GM19438 (cell line): ENCODE results near the gene ZNF766.
A peak's percentile ranks its signal among the peaks of the same experiment; 100 is the strongest.
"Not testable (repeated sequence)": the region's sequence is repeated elsewhere in the genome, so short reads cannot be mapped to it uniquely, and the experiment has no call there.

Source experiments
- ATAC-seq: cut with Tn5 transposase; IDR thresholded peaks from one replicate; pipeline ENCODE4 v1.9.1; 2021; ENCODE audit warnings: low read depth; ENCODE audit not compliant: unreplicated experiment

Gene ZNF766

GRCh38 chr19:52269338-52270261 is at the start of gene ZNF766:
ZNF766 (plus strand) TSS chr19:52269587; CDS start chr19:52269614, 27 bp downstream.
- peak; percentile 88 for ATAC-seq

- no peak for ATAC-seq
Observed at GRCh38 chr19:52219611-52220010, 49.8 kb upstream of the ZNF766 start.

DNA sequence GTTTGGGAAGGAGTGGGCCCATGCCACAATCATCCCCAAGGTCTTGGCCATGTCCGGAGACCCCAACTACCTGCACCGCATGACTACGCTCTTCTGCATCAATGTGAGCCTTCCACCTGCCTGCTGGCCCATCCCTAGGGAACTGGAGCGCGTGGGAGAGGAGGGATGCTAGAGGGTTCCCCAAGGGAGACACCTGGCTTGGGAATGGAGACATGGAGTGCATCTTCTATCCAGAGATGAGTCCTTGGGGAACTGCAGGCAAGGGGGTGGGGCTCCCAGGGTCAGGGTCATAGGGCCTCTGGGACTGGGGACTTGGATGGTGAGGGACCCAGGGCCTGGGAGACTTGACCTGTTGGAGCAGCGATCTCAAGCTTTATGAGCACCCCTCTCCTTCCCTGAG is 48.4 kb upstream of the ZNF766 start:
- no peak for ATAC-seq

DNA sequence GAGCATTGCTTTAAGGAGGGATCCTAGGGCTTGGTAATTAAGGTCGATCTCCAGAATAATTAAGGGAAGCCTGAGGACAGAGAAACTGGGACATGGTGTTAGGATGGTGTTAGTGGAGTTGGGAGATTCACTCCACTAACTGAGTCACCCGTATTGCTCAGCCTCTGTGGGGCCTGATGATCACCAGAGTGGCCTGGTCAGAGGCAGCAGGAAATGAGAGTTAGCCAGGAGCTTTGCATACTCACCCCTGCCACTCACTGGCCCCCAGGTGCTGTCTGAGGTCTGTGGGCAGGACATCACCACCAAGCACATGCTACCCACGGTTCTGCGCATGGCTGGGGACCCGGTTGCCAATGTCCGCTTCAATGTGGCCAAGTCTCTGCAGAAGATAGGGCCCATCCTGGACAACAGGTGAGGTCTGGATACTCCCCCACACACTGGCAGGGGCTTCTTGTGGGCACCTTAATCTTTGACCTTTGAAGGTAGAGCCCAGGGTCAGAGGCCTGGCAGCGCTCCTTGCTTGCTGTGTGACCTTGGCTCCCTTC is 47.5 kb upstream of the ZNF766 start:
- ATAC-seq: no peak

DNA sequence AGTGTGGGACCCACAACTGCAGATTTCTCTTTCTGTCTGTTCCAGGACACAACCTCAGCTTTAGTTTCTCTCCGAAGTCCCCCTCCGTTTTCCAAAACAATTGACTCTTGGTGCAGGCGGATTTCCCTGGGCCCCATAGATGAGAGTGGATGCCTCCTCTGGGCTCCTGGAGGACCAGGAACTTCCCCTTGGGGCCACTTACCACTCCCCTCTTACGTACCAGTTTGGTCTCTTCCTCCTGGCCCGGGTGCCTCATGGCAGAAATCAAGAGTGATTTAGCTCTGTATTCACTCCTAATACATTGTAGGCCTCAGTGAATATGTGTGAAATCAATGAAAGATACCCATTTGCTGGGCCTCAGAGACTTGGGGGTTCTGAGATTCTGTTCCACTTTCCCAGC is 45.2 kb upstream of the ZNF766 start:
- no peak for ATAC-seq

DNA sequence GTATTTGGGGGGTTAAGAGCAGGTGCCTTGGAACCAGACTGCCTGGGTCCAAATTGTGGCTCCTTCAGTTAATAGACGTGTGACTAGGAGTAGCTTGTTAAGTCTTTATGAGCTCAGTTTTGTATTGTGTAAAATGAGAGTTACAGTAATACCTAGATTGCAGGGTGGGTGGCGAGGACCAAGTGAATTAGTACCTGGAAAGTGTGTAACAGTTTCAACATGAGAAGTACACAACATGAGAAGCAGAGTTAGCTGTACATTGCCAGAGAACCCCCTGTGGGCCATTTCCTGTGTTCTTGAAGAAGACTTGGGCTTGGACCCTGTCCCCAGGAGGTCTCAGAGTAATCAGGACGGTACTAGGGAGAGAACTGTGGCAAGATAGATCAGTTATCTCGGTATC is 42.7 kb upstream of the ZNF766 start:
- no peak for ATAC-seq

- no peak for ATAC-seq
Observed at GRCh38 chr19:52227196-52227940, 42.0 kb upstream of the ZNF766 start.

- ATAC-seq: no peak
Observed at GRCh38 chr19:52227980-52228379, 41.4 kb upstream of the ZNF766 start.

- no peak for ATAC-seq
Observed at GRCh38 chr19:52229524-52229923, 39.9 kb upstream of the ZNF766 start.

DNA sequence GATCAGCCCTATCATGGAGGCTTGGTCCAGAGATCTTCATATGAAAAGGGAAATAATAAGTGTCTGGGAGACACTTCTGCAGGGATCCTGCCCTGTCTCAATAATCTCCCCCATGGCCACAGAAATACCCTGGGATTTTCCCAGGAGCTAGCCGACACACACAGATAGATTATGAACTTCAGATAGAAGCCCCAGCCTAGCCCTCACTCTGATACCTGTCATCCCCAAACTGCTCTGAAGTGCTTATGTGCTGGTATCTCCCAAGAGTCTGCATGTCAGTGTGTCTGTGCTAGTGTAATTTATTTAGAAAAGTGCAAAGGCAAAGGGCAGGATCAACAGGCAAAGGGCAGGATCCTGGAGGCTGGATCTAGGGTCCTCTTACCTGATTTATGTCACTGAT is 38.7 kb upstream of the ZNF766 start:
- no peak for ATAC-seq

DNA sequence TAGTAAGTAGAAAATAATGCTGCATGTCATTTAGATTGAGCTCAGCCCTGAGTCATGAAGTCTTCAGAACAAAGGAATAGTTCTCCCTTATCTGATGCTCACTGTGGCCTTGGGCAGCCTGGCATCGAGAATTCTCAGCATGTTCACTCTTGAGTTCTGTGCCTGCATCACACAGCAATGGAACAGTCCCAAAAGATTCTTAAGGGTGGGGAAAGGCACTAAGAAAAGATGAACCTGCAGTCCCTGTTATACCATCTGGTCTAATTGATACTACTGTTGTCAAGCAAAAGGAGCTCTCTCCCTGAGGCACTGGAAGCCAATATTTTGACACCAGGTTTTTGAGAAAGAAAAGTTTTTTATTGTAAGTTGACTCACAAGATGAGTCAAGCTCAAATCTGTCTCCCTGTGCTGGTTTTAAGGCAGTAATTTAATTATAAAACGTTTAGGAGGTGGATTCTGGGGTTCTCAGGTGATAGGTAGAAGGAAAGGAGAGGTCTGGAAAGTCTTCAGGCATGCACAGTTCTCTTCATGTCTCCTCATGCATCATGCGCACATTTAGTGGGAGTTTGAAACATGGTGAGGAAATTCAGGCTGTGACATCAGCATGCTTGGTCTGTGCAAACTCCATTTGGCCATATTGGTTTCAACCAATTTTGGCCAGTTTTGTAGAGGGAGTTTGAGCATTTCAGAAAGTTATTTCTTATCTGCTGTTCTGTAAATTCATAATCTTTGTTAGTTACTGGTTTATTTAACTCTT is 38.1 kb upstream of the ZNF766 start:
- ATAC-seq: no peak

DNA sequence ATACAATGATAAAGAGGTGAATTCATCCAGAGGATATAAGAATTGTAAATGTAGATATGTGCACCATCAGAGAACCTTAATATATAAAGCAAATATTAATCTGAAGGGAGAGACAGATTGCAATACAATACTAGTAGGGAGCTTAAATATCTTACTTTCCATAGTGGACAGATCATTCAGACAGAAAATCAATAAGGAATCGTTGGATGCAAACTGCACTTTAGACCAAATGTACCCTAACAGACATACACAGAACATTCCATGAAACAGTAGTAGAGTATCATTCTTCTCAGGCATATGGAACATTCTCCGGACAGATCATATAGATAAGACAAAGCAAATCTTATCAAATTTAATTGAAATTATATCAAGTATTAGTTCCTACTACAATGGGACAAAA is 35.0 kb upstream of the ZNF766 start:
- ATAC-seq: no peak

GRCh38 chr19:52237197-52237596 is 32.2 kb upstream of the ZNF766 start:
- no peak for ATAC-seq

- ATAC-seq: no peak
Observed at GRCh38 chr19:52237771-52238400, 31.5 kb upstream of the ZNF766 start.

- ATAC-seq: no peak
Observed at GRCh38 chr19:52244021-52244420, 25.4 kb upstream of the ZNF766 start.

- ATAC-seq: no peak
Observed at GRCh38 chr19:52248241-52248640, 21.1 kb upstream of the ZNF766 start.

DNA sequence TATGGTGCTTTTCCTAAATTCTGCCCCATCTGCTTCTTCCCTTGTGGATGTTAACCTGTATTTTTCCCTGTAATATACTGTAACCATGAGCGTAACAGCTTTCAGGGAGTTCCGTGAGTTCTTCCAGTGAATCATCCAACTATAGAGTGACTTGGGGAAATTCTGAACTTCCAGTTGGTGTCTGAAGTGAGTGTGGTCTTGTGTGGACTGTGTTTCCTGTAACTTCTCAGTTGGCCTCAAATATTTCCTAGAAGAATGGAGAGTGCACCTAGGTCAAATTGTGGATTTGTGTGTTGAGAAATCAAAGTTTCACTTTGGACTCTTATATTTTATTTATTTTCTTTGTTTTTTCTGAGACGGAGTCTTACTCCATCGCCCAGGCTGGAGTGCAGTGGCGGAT is 11.0 kb upstream of the ZNF766 start:
- no peak for ATAC-seq

GRCh38 chr19:52265556-52265955 is 3.8 kb upstream of the ZNF766 start:
- ATAC-seq: not testable (repeated sequence)

GRCh38 chr19:52270266-52270885 is 989 bp downstream of the ZNF766 start:
- ATAC-seq: no peak

DNA sequence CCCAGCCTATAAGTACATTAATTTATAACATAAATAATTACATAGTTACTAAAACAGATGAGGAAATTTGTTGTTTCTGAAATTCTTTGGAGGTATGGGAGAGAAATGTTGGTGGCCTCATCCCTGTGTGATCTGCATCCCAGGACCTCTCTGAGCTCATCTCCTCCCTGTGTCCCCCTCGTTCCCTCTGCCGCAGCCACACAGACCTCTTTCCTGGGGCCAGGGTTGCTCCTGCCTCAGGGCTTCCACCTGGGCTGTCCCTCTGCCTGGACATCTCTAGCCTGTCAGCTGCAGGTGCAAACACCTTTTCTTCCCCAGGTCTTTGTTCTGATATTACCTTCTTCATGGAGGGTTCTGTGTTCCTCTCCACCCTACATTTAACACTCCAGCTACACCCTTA is 3.9 kb downstream of the ZNF766 start:
- no peak for ATAC-seq
